Measurements from ENCODE around the gene PEX13.

DNA sequence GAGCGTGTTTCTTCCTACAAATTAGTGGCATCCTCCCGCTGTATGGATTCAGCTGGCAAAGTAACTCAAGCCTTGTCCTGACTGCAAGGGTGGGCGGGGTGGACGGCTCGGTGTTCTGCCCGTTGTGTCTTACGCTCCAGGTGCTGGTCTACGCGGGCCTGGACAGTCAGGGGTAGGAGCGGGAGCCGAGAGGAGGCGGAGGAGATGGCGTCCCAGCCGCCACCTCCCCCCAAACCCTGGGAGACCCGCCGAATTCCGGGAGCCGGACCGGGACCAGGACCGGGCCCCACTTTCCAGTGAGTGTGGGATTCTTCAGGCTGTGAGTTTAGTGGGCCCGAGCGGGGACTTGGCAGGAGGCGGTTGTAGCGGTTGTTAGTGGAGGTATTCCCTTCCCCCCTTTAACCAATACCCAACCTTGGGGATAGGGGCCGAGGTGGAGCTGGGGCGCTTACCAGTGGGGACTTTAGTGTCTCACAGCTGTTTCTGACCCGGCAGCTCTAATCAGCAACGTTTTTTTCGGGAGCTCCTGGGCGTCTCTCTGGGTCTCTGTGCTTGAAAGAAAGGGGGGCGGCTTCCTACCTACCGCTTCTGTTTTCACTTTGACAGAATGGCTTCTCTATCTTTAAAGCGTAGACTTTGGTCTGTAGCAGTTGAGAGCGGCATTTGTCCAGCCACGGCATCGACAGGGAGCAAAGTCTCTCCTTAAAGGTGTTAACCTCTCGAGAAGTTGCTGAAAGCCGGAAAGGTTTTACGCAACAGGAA is at the start of gene PEX13, which contains the start of gene PUS10:
- TF ChIP-seq, protein P1, sequence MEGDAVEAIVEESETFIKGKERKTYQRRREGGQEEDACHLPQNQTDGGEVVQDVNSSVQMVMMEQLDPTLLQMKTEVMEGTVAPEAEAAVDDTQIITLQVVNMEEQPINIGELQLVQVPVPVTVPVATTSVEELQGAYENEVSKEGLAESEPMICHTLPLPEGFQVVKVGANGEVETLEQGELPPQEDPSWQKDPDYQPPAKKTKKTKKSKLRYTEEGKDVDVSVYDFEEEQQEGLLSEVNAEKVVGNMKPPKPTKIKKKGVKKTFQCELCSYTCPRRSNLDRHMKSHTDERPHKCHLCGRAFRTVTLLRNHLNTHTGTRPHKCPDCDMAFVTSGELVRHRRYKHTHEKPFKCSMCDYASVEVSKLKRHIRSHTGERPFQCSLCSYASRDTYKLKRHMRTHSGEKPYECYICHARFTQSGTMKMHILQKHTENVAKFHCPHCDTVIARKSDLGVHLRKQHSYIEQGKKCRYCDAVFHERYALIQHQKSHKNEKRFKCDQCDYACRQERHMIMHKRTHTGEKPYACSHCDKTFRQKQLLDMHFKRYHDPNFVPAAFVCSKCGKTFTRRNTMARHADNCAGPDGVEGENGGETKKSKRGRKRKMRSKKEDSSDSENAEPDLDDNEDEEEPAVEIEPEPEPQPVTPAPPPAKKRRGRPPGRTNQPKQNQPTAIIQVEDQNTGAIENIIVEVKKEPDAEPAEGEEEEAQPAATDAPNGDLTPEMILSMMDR (IDR thresholded peaks at IDR 0.05; ENCODE audit: low read depth, low read length, poor library complexity, severe bottlenecking), result no peak
- no peak for TF ChIP-seq EZH2phosphoT487 (IDR thresholded peaks at IDR 0.05; ENCODE audit: borderline replicate concordance, low read length)
